Left forelimb (tissue), 1 donor: Measurements from ENCODE around the gene CCDC6.
"Not testable (repeated sequence)": the region's sequence is repeated elsewhere in the genome, so short reads cannot be mapped to it uniquely, and the experiment has no call there.

Experiments used
- DNase-seq: peaks from one replicate; pipeline ENCODE4 v3.0.0-alpha.2; 2018; ENCODE audit warnings: low spot score

Gene CCDC6

DNA sequence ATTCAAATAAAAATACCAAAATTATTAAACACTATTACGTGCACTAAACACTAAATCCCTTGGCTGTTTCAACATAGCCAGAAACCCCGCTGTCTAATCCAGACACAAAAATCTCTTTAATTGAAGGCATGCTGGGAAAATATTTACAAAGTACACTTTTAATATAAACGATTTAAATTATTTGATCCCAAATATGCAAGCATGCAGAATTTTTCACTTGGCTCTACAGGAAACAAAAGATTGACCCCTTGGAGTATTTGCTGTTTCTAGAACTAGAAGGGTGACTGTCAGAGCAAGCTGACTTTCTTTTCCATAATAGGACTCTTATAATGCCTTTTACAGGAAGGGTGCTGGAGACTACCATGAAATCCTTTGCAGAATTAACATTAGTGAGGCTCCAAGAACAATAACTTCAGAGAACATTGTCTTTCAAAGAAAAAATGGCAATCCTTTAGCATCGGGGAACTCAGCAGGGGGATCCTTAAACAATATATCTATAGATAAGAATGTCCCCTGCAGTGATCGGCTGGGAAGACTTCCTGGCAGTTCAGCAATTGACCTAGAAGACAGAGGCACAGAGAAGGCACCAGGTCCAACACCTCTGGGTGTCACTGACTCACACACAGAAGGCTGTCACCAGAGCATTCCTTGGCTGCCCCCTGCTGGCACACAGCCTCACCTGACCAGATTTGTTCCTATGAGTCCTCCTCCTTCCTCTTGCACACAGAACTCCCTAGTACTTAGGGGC, 97.3 kb downstream of the CCDC6 start:
- DNase-seq, result peak; percentile 70

GRCh38 chr10:59807629-59808620, 98.4 kb downstream of the CCDC6 start:
- no peak for DNase-seq

DNA sequence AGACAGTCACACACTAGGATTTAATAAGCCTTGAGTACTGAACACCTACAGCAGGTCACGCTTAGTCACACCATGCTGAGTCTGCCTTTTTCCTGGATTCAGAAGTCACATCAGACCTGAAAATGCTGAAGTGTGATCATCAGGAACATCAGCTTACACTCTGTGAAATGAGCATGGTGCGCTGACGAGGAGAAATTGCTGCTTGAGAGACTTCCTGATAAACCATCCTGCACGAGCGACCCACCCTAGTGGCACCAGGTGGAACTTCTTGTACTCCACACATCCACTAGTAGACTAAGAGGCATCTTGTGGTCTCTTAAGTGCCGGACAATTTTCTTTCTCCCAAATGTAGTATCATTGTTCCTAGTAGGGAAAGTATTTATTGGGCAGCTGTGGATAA, 101.3 kb downstream of the CCDC6 start:
- no peak for DNase-seq

DNA sequence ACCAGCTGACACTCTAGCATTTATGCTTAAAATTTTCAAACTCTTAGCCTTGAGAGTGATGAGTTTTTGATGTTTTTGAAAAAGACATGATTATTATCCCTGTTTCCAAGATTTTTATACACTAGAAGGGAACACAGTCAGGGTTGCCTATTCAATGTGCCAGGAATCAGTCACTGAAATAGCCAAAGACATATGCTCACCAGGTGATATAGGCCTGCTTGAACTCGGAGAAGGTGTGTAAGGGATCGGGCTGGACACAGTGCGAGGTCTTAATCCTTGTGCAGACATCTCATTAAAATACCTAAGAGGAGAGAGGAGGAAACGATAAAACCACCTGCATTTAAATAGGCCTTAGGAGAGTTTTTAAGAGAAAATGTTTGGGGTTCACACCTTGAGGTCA, 102.1 kb downstream of the CCDC6 start:
- DNase-seq, result no peak

DNA sequence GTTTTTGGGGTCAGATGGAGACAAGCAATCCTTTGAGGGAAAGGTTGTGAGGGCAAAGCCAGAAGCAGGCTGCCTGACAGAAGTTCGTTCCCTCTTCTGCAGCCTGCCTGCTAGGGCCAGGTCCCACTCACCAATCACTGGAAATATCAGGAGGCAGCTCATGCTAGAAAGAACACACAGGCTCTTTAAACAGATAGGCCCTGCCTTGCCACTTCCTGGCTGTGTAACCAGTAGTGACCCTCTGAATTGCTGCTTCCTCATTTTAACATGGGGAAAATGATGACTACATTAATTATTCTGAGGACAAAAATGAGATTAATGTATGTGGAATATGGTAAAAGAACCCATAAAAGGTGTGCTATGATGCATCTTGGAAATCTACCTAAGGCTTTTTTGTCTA, 102.6 kb downstream of the CCDC6 start:
- no peak for DNase-seq

- no peak for DNase-seq
Measured at GRCh38 chr10:59801171-59801570, 105.2 kb downstream of the CCDC6 start.

- DNase-seq, result no peak
Measured at GRCh38 chr10:59799421-59799820, 106.9 kb downstream of the CCDC6 start.

- DNase-seq, result no peak
Measured at GRCh38 chr10:59793919-59794318, 112.4 kb downstream of the CCDC6 start.

GRCh38 chr10:59792812-59793211, 113.5 kb downstream of the CCDC6 start:
- DNase-seq, result no peak

DNA sequence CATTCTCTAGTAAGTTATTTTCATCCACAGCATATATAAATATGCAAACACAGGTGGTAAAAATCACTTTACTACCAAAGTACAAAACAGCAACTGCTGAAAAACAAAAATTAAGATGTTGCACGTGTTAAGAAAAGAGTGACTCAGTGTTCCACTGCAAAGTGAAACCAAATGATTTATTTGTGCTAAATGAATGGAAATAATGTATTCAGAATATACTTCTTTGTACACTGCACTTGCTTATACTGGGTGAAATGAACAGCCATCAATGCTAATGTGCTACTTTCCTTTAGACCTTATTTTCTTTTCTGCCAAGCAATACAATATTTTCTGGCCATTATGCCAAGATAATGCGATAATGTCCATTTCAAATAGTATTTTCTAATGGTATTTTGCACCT, 114.8 kb downstream of the CCDC6 start:
- DNase-seq, result no peak

DNA sequence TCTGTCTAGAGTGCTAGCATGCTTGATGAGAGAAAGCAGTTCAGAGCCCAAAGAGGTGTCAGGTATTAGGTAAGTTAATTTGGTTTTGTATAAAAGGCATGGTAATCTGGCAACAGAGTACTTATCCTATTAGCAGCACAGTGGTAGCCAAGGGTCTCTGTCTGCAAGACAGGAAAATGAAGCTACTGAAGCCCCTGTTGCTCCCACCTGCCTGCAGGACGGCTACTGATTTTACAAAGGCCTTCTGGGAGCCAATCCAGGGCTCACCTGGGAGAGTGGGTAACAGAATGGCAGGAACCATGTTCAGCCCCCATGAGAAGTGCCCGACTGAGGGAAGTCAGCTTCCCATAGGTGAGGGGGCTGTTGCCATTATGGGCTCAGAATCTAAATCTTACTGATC, 116.3 kb downstream of the CCDC6 start:
- DNase-seq, result not testable (repeated sequence)

DNA sequence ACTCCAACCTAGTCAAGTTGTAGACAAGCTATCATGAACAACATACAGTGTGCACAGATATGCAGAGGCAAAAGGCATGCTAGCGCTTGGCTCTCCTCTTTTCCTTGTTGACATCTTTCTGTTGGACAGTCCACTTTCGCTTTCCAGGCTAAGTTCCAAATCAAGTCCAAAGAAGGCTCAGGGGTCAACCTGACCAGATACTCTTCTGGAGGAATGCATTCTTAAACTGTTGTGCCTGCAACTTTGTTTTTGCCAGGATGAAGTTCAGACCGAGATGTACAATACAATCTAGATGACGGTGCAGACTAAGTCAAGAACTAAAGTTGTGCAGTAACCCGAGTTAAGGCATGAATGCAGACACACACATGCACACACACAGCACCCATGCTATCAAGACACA, 117.4 kb downstream of the CCDC6 start:
- DNase-seq, result not testable (repeated sequence)

GRCh38 chr10:59787032-59787431, 119.3 kb downstream of the CCDC6 start:
- DNase-seq, result not testable (repeated sequence)

DNA sequence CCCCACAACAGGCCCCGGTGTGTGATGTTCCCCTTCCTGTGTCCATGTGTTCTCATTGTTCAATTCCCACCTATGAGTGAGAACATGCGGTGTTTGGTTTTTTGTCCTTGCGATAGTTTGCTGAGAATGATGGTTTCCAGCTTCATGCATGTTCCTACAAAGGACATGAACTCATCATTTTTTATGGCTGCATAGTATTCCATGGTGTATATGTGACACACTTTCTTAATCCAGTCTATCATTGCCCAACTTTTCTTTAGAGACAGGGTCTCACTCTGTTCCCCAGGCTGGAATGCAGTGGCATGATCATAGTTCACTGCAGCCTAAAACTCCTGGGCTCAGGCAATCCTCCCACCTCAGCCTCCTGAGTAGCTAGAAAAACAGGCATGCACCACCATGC, 120.9 kb downstream of the CCDC6 start:
- DNase-seq, result not testable (repeated sequence)

- DNase-seq, result no peak
Measured at GRCh38 chr10:59781511-59781910, 124.8 kb downstream of the CCDC6 start.

- DNase-seq, result peak; percentile 68
Measured at GRCh38 chr10:59779756-59780533, 126.4 kb downstream of the CCDC6 start.

GRCh38 chr10:59774451-59774850, 131.9 kb downstream of the CCDC6 start:
- DNase-seq, result no peak

DNA sequence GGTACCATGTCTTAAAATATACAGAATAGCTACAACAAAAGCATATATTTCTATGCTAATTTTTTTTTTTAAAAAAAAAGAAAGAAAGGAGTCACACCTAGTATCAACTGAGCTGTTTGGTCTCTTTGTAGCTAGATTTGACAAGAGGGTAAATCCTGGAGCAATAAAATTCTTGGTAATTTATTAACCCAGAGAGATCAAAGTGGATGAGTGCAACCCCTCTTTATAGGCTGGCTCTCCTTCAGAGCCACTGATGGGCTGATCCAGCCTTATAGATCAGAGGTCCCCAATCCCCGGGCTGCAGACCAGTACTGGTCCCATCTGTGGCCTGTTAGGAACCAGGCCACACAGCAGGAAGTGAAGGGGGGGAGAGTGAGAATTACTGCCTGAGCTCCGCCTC, 133.3 kb downstream of the CCDC6 start:
- DNase-seq, result no peak

DNA sequence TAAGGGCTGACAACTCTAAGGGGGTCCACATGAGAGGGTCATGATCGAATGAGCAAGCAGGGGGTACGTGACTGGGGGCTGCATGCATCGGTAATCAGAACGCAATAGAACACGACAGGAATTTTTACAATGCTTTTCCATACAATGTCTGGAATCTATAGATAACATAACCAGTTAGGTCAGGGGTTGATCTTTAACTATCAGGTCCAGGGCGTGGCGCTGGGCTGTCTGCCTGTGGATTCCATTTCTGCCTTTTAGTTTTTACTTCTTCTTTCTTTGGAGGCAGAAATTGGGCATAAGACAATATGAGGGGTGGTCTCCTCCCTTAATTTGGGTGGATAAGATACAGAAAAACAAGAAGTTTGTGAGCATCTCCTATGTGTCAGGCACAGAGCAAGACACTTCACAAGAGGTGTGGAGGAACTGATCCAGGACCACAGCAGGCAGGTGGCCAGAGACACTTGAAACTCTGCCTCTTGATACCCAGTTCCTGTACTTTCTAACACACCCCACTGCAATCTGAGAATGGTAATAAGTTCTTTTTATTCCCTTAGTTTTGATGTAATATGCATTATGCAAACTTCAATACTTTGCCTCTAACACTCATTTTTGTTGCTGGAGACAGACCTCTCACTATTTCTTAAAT, 135.1 kb downstream of the CCDC6 start:
- DNase-seq, result no peak

DNA sequence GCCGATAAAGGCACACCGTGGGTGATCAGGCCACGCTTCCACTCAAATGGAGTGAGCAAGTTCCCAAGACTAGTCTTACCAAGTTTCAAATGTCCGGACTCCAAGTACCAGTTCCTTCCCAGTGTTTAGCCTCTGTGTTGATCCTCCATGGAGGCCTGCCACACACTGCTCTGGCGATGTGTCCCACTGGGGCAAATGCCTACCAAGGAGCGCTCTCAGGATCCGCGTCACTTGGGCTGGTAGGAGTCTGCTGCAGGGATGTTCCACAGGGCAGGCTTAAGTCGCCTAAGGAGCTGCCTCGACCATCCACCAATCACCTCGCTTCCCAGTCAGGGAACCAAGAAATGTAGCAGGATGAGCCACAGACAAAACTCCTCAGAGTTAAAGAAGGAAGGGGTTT, 135.7 kb downstream of the CCDC6 start:
- no peak for DNase-seq

DNA sequence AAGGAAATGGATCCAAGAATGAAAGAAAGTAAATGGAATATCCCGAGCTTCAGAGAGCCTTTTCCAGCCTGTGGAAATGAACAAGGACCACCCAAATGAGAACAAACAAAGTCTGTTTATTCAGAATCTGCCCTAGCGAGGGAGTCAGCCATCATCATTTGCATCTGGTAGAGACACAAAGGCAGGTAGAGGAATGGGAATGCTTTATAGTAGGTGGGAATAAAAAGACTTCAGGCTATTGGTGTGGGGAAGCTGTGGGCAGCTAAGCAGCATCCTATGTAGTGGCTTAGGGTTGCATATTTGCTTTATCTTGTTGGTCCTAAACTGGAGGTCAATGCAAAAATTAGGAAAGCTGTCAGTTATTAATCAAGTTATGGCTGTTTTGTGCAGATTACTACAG, 143.9 kb downstream of the CCDC6 start:
- DNase-seq, result no peak

- DNase-seq, result no peak
Measured at GRCh38 chr10:59757966-59758365, 148.4 kb downstream of the CCDC6 start.
